GM18868 (cell line): ENCODE measurements around the gene BICDL1.

Experiments used
- ATAC-seq: cut with Tn5 transposase; IDR thresholded peaks from one replicate; pipeline ENCODE4 v1.9.1; 2021; ENCODE audit warnings: mild to moderate bottlenecking, moderate library complexity; ENCODE audit not compliant: unreplicated experiment

The BICDL1 gene

GRCh38 chr12:120076651-120077050 is 87.6 kb downstream of the BICDL1 start:
- ATAC-seq: no peak

DNA sequence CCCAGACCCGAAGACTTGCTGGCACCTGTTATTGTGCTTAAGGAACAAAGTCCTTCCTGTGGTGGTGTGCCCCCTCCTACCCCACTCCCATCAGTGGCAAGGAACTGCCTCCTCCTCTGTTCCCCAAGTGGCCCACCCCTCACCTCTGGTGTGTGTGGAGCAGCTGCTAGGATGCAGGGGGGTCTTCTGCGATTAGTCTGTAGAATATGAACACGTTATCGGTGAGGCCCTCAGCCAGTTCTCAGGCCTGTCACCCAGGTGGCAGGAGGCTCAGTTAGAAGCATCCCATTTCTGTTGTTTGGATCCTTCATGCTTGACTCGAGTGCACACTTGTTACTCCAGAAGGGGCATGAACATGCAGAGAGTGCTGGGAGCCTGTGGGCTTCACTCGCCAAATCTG is 88.2 kb downstream of the BICDL1 start:
- ATAC-seq: no peak

DNA sequence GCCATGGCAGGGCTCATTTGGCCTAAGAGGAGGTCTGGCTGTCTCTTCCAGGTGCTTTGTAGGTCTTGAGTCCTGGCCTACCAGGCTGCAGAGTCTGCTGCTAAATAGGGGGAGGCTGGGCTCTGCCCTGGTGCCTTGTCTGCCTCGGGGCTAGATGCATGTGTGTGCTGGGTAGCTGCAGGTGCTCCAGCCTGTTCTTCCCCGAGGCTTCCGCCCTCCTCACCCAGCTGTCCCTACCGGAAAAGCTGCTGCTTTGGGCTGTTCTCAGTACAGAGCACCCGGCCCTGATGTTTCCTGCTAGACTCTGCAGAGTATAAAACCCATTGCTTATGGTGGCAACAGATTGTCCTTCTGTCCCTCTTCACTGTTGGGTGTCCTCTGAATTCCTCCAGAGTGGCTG is 89.8 kb downstream of the BICDL1 start:
- ATAC-seq: no peak

GRCh38 chr12:120079411-120080400 is 90.7 kb downstream of the BICDL1 start:
- no peak for ATAC-seq

DNA sequence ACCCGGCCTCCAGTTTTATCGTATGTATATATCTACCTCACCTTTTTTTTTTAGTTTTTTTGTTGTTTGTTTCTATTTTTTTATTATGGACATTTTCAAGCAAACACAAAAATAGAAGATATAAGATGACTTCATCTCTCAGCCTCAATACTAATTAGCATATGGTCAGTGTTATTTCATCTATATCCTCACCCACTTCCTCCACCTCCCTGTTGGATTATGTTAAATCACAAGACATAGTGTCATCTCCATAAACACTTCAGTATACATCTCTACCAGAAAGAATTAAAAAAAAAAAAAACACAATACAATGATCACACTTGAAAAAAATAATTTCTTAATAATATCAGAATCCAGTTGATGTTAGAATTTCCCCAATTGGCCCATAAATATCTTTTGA is 92.6 kb downstream of the BICDL1 start:
- no peak for ATAC-seq

DNA sequence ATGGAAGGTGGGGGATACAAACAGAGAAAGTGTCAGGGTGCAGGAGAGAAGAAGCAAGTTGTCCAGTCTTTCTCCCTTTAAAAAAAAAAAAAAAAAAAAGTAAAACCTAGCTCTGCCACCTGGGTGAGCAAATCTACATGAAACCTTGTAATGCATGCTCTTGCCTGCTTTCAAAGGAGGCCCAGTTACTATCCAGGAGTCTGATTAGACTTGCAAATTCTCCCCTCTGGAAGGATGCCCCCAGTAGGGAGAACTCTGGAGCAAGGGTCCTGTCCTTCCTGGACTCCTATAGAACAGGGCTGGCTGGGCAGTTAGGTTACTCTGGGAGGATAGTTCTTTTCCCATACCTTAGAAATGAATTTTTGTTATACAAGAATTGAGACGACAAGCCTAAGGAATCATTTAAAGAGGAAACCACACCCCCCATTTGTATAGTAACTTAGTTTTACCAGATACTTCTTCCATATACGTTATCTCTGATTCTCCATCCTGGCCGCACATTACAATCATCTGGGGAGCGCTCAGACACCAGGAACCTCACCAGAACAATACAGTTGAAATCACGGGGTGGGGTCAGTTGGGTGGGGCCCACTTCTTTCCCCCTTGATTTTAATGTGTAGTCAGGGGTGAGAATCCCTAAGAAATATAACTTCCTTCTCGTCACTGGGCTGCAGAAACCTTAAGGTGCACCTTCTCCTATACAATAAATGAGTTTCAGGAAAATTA is 97.0 kb downstream of the BICDL1 start:
- no peak for ATAC-seq

- peak; percentile 98 for ATAC-seq
Observed at GRCh38 chr12:120086801-120087621, 98.0 kb downstream of the BICDL1 start.

DNA sequence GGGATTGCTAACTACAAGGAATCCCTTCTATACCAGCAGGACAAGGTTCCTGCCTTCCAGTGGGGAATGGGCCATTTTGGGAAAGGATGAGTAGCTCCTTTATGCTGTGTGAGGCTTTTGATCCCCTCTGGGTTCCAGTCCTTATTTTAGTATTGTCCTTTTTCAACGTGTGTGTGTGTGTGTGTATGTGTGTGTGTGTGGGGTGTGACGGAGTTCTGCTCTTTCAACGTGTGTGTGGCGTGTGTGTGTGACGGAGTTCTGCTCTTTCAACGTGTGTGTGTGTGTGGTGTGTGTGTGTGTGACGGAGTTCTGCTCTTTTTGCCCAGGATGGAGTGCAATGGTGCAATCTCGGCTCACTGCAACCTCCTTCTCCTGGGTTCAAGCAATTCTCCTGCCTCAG is 100.1 kb downstream of the BICDL1 start:
- no peak for ATAC-seq

DNA sequence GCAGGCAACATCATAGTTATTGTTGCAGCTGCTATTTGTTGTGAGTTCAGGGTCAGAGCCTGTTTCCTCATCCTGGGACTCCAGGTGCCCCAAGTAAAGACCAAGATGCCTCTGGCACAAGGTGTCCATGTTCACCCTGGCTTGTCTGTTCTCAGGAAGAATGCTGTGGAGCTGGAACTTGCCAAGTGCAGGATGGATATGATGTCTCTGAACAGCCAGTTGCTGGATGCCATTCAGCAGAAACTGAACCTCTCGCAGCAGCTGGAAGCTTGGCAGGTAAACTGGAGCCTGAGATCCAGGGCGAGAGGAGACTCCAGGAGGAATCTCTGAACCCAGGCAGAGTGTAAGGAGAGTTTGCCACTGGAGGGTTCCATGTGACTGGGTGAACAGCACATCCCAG is 100.8 kb downstream of the BICDL1 start:
- no peak for ATAC-seq

DNA sequence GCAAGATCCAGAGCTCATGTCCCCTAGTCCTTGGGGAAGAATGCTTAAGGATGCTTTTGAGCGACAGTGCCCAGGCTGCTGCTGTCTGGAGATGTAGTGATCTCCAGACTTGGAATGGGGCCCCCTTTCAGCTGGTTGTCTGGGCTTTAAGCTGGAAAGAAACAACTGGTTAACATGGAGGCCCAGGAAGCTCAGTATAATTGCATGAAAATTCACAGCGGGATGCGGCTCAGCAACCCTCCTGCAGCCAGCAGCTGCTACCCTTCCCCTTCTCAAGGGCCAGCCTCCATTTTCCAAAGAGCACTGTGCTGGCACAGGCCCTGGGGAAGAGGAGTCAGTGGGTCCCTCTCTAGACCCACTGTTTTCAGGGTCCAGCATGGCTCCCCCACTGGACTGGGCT is 101.2 kb downstream of the BICDL1 start:
- ATAC-seq: no peak

GRCh38 chr12:120090626-120091295 is 101.7 kb downstream of the BICDL1 start:
- ATAC-seq: no peak

DNA sequence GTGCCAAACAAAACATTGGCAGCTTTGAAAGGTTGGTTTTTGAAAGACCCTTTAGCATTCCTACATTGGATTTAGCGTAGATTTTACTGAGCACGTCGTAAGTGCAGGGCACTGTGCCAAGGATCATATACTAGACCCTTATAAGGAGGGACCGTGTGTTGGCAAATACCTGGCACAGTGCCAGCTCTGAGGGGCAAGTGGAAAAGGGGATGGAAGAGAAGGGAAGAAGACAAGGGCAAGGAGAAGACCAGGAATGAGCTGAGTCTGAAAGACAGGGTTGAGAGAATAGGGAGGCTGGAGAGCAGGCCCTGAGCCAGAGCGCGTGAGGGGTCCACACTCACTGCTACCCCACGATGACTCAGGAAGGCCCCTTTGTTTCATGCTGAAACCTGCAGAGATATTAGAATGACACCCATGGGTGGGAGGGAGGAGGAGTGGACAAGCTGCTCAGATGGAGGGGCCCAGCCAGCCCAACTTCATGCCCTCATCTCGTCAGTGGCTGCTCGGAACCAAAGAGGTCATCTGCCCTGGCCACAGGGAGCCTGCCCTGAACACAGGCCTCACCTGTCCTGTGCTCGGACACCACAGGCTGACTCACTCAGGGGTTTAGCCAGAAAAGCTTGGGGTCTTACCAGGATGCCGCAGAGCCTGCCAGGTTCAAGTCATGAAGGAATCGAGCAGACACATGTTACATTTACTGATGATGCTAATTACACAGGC is 102.5 kb downstream of the BICDL1 start:
- ATAC-seq: no peak

DNA sequence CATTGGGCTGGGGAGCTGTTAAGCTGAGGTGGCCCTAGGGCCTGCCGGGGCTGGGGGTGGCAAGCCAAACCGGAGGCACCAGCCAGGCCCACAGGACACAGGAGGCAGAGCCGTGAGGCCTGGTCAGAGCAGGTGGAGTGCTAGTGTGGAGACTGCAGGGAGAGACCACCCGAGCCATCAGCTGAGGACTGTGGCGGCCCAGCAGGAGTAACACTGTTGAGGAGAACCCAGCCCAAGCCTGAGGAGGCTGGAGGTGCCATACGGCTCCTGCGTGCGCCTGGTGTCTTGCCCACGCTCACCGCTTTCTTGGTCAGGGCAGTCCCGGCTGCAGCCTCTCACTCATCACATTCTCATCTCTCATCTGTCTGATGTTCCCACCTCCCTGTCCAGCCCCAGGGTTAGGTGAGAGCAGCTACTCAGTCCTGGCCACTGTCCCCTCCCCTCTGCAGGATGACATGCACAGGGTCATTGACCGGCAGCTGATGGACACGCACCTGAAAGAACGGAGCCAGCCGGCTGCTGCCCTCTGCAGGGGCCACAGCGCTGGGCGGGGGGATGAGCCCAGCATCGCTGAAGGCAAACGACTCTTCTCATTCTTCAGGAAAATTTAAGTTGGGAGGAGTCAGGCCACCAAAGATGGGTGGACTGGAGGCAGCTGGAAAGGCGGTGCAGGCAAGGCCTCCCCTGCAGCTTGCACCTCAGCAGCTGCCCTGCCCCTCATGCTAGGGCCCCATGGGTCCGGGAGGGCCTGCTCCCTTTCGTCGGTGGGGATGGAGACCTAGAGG is 103.7 kb downstream of the BICDL1 start:
- no peak for ATAC-seq

- no peak for ATAC-seq
Observed at GRCh38 chr12:120093336-120093591, 104.2 kb downstream of the BICDL1 start.

GRCh38 chr12:120093592-120094355 is 104.7 kb downstream of the BICDL1 start:
- ATAC-seq: no peak

DNA sequence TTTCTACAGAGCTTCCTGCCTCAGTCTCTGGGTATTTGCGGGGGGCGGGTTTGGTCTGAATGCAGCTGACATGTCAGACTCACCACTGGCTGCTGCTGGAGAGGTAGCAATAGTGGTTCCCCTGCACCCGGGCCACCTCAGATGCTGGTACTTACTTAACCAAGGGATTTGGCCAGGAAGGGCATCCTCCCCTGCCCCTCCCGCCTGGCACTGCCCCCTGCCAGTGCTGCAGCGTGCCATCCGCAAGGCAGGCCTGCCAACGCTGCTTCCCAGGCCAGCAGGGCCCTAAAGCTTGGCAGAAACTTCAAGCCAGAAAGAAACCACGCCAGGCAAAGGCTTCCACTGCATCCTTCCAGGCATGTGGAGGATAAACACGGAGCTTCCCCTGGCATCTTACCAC is 105.4 kb downstream of the BICDL1 start:
- ATAC-seq: no peak

DNA sequence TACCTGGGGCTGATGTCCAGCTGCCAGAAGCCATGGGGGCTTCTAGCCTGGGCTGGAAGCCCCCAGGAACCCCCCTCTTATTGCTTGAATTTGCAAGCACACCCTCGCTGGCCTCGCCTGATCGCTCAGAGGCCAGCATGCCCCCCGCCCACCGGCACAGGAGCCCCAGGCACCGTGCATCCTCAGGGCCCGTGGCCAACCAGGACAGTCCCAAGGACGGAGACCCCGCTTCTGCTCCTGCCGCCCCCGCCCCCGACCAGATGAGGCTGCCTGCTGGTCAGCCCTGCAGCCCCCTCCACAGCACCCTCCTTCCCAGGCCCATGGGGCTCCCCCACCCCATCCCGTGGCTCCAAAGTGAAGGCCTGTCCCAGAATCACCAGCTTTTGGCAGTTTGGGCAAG is 106.3 kb downstream of the BICDL1 start:
- no peak for ATAC-seq

DNA sequence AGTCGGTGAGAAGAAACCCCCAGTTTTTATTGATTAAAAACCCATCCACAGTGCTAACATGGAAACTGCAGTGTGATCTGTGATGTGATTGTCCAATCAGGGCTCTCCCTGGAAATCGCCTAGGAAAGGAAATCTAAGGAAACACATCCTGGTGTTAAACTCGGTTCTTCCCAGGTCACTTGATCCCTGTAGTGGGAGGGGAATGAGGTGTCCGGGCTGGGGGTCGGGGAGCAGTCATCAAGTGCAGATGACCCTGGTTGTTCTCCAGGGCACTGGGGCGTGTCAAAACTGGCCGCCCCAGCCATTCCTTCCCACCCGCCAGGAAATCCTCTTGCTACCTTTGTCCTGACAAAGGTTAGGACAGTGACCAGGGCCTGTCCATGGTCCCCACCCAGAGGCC is 106.7 kb downstream of the BICDL1 start:
- ATAC-seq: no peak
